NCI-H82 treated with DMSO at 0.1 percent for 48 hours (cell line): Measurements from ENCODE around the gene WDR13.

Experiments
- DNase-seq: peaks from one replicate; lab custom pipeline; 2025; ENCODE audit not compliant: unreplicated experiment; lab: John Stamatoyannopoulos, UW

Gene WDR13

GRCh38 chrX:48592971-48593370 lies 4.3 kb upstream of the WDR13 start:
- DNase-seq: no peak

GRCh38 chrX:48595929-48596328 lies 1.4 kb upstream of the WDR13 start:
- DNase-seq: no peak

GRCh38 chrX:48598614-48599013 lies 1.3 kb downstream of the WDR13 start:
- DNase-seq: no peak

- no peak for DNase-seq
Observed at GRCh38 chrX:48599341-48599740, 2.0 kb downstream of the WDR13 start.

- no peak for DNase-seq
Observed at GRCh38 chrX:48600226-48600625, 2.9 kb downstream of the WDR13 start.

- no peak for DNase-seq
Observed at GRCh38 chrX:48601741-48602394, 4.6 kb downstream of the WDR13 start.

GRCh38 chrX:48604701-48605100 lies 7.4 kb downstream of the WDR13 start:
- no peak for DNase-seq

GRCh38 chrX:48606091-48606490 lies 8.8 kb downstream of the WDR13 start:
- no peak for DNase-seq

- DNase-seq: no peak
Observed at GRCh38 chrX:48611703-48612102, 14.4 kb downstream of the WDR13 start.

DNA sequence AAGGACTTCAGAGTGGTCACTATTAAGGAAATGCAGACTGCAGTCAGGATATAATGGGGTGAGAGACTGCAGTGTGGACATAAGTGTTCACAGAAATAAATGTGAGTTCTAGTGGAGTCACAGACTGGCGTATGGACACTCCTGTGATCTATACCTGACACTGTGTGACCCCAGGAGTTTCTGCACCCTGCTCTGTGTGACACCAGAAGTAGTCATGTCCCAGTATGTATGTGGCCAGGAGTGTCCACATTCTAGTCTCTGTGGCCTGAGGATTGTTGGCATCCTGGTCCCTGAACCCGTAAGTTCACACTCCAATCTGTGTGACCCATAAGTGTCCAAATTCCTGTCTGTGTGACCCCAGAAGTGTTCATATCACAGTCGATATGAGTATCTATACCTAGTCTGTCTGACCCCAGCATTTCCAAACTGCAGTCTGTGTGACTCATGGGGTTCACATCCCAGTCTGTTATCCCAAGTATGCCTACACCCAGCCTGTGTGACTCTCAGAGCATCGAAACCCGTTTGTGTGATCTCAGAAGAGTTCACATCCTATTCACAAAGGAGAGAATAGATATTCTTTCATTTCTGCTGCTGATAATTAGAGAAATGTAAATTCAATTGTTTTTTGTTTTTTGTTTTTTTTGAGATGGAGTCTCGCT lies 16.3 kb downstream of the WDR13 start:
- DNase-seq: no peak

DNA sequence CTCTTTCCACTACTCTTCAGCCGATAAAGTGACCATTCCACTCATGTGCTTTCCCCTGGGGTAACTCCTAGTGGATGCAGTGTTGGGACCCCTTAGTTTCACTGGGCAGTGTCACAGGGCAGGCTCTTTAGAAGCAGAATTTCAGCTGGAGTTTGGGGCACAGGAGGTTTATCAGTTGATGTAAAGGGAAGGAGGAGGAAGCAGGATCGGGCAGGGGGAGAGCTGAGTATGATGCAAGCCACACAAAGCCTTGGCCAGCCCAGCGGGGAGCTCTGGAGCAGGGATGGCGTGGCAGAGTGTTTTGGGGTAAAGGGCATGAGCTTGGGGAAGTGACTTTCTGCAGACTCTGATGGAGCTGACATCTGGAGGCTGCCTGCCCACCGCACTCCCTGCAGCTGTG lies 19.3 kb downstream of the WDR13 start:
- no peak for DNase-seq

- DNase-seq: no peak
Observed at GRCh38 chrX:48617542-48618340, 20.4 kb downstream of the WDR13 start.

DNA sequence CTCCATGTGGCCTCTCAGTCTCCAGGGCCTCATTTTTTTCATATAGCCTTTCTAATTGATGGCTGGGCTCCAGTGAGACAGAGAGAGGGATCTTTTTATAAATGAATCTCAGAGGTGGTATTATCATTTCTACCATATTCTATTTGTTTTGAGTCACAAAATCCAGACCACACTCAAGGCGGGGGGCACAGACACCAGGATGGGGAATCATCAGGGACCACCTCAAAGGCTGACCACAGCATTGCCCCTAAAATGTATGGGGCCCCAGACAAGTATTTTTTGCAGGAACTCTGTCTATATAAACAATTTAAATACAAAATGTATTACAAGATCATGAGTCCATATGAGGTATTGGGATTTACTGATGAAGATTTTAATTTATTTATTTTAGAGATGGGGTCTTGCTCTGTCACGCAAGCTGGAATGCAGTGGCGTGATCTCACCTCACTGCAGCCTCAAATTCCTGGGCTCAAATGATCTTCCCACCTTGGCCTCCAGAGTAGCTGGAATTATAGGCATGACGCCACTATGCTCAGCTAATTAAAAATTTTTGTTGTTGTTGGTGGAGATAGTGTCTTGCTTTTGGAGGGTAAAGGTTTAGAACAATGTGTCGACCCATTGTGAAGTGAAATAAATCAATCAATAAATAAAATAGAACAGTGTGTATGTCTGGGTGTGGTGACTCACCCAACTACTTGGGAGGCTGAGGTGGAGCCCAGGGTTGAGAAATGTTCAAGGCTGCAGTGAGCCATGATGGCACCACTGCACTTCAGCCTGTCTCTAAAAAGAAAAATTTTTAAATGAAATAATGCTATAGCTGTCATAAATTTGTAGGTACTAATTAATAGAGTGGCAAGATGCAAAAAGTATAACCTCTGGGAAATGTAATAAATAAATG lies 29.4 kb downstream of the WDR13 start:
- no peak for DNase-seq

- peak; percentile 50 for DNase-seq
Observed at GRCh38 chrX:48631376-48632090, 34.2 kb downstream of the WDR13 start.

- DNase-seq: no peak
Observed at GRCh38 chrX:48632207-48632606, 34.9 kb downstream of the WDR13 start.

DNA sequence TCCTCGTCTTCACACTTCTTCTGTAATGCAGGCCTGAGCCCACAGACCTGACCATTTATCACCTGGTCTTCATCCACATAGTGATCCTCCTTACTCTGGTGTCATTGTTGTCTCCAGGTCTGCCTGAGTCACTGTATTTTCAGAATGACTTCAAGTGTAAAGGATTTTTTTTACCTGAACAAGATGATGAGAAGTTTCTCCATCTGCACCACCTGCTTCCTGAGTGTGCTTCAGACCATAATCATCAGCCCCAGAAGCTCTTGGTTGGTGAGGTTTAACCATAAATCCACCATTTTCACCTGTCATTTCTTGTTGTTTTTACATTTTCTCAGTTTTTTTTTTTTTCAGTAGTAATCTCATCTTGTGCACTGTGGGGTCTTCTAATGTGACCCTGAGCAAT lies 39.0 kb downstream of the WDR13 start:
- DNase-seq: no peak

DNA sequence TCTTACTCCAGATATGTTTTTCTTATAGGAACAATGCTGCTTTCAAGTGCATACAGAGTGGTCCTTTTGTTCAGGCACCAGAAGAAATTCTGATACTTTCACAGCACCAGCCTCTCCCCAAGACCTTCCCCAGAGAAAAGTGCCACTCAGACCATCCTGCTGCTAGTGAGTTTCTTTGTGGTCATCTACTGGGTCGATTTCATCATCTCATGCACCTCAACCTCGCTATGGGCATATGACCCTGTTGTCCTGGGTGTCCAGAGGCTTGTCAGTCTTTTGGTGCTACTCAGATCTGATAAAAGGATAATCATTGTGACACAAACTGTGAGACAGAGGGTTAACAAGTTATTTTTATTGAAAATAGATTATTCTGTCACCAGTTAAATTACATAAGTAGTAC lies 39.5 kb downstream of the WDR13 start:
- no peak for DNase-seq

DNA sequence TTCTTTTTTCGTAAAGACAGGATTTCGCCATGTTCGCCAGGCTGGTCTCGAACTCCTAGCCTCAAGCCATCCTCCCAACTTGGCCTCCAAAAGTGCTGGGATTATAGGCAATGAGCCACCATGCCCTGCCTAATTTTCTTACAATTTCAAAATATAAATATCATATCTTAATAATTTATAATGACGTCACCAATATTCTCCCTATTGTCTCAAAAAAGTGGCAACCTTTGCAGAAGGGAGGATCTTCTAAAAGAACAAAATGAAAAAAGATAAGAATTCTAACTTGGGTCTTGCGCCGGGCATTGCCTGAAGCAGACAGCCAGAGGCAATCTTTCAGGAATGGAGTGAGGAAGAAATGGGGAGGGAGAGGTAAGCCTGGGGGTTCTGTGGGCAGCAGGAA lies 48.4 kb downstream of the WDR13 start:
- no peak for DNase-seq

DNA sequence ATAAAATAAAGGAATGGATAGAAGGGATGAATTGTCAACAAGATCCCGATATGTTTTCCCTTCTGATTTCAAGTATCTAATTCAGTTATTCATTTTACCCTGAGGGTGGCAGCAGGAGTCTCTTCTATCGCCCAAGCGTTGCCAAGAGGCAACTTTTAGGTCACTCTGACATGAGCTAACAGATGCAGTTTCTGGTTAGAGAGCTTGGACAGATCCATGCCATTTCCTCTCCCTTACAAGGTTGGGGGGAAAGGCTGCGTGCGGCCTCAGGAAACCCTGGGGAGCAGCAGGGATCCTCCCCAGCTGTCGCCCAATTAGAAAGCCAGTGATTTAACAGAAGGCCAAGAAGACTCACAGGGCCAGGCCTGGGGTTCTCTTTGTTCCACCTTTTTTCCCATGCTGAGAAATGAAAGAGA lies 51.1 kb downstream of the WDR13 start:
- peak; percentile 40 for DNase-seq

DNA sequence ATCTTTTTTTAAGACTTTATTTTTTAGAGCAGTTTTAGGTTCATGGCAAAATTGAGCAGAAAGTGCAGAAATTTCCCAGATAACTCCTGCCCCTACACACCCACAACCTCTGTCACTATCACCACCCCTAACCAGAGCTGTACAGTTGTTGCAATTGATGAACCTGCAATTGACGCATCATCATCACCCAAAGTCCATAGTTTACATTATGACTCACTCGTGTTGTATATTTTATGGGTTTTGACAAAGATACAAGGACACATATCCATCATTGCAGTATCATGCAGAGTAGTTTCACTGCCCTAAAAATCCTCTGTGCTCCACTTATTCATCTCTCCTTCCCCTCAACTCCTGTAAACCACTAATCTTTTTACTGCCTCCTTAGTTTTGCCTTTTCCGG lies 51.8 kb downstream of the WDR13 start:
- no peak for DNase-seq
